Prostate gland (tissue), 2 donors: Measurements from ENCODE around the gene C10orf143. TPM values are rescaled to one million over a fixed set of nuclear protein-coding genes. Genes with fewer than 3 reads are reported as not detected.

Source experiments
- DNase-seq: peaks from one replicate; pipeline ENCODE4 v3.0.0-alpha.2; 2019; ENCODE audit warnings: low spot score
- H3K27ac ChIP-seq, 2 donors: fragments of 200-600 bp; sonication (generic); 2 replicates each; pipeline ENCODE4 v1.5.1; 2017 to 2019
- H3K27me3 ChIP-seq: fragments of 200-600 bp; sonication (generic); replicated peaks from 2 replicates; pipeline ENCODE4 v1.5.1; 2019; ENCODE audit not compliant: insufficient read depth
- H3K36me3 ChIP-seq, 2 donors: fragments of 200-600 bp; sonication (generic); 1 replicate in 1 of 2; 2 replicates in 1 of 2; pipeline versions ENCODE4 v1.5.1 to v1.8.1; 2017 to 2019
- H3K4me1 ChIP-seq: fragments of 200-600 bp; sonication (generic); replicated peaks from 2 replicates; pipeline ENCODE4 v1.5.1; 2019
- H3K4me3 ChIP-seq, 2 donors: fragments of 200-600 bp; sonication (generic); 2 replicates each; pipeline ENCODE4 v1.5.1; 2017 to 2019
- H3K9me3 ChIP-seq: fragments of 200-600 bp; sonication (generic); 2 replicates; pipeline ENCODE4 v1.5.1; 2017
- POLR2A ChIP-seq: fragments of 450-650 bp; IDR thresholded peaks from one replicate; pipeline ENCODE4 v1.6.1; 2016; ENCODE audit warnings: antibody characterized with exemption, mild to moderate bottlenecking
- POLR2AphosphoS5 ChIP-seq: sonication (generic); formaldehyde crosslinking; IDR thresholded peaks from one replicate; pipeline ENCODE4 v1.6.1; 2017; ENCODE audit warnings: antibody characterized with exemption
- WGBS: methylation state at CpG from one replicate; pipeline ENCODE4 v1.1.5; 2018; 5-methylcytosine and 5-hydroxymethylcytosine counted together
- intact Hi-C: fragments of 100-400 bp; cut with DNase I; formaldehyde crosslinking; loops from one replicate; pipeline ENCODE4 v1.14.2; 2022
- total RNA-seq, 2 donors: library from RNA; depleted of rRNA; stranded (reverse); fragments of >200 nt; gene quantifications; one replicate each; pipeline ENCODE4 v1.1.0, GENCODE V29; 2016
- TF ChIP-seq, protein P1 (sequence below), 4 experiments: fragments of 200-600 bp in 2 of 4; fragments of 450-650 bp in 2 of 4; sonication (generic) in 2 of 4; IDR thresholded peaks; 1 replicate in 3 of 4; 2 replicates in 1 of 4; pipeline ENCODE4 v1.5.1; 2016 to 2019; ENCODE audit warnings: antibody characterized with exemption in 4 of 4, mild to moderate bottlenecking in 2 of 4, moderate library complexity in 2 of 4

C10orf143 gene
- total RNA-seq, 2 donors from 2014 or later, result 5.1 to 5.6 TPM

DNA sequence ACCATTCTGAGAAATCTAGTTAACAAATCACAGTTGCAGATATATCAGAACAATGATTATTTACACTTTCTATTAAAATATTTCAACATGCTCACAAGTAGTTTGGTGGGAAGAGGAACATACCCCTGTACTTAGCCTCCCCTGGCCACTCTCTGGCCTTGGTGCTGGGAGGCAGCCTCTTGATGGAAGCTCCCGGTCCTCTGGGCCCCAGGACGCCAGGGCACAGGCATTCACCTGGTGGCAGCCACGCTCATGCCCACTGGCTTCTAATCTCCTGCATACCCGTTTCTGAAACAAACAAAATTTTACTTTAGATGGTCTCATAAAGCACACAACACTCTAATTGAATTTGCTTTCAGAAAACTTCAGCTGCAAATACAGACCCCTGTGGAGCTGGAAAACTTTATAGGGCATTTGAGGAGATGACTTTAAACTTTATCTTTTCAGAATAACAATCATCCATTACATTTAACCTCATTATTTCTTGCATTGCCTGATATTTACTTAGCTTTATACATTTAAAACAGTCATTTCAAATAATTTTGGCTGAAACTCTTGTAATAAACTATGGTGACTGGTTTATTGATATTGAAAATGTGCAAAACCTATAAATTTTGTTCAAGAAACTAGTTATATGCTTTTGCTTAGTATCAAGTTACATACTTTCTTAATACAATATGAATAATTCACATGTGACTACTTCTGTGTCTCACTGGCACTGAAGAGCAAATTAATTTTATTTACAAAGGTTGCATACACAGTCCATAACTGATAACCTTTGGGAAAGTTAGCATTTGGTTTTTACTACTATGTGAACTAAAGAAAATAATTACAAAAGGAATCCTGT, 30.8 kb downstream of the C10orf143 start:
- TF ChIP-seq POLR2A, result no peak
- no peak for TF ChIP-seq POLR2AphosphoS5
- TF ChIP-seq, protein P1, sequence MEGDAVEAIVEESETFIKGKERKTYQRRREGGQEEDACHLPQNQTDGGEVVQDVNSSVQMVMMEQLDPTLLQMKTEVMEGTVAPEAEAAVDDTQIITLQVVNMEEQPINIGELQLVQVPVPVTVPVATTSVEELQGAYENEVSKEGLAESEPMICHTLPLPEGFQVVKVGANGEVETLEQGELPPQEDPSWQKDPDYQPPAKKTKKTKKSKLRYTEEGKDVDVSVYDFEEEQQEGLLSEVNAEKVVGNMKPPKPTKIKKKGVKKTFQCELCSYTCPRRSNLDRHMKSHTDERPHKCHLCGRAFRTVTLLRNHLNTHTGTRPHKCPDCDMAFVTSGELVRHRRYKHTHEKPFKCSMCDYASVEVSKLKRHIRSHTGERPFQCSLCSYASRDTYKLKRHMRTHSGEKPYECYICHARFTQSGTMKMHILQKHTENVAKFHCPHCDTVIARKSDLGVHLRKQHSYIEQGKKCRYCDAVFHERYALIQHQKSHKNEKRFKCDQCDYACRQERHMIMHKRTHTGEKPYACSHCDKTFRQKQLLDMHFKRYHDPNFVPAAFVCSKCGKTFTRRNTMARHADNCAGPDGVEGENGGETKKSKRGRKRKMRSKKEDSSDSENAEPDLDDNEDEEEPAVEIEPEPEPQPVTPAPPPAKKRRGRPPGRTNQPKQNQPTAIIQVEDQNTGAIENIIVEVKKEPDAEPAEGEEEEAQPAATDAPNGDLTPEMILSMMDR (IDR thresholded peaks at IDR 0.05), result no peak
- no peak overlapping the region for H3K27ac ChIP-seq
- 84% methylated on average over 4 of the region's 4 CpGs for WGBS

GRCh38 chr10:130078120-130078519, 32.5 kb downstream of the C10orf143 start:
- Histone ChIP-seq H3K9me3 (no peaks in the 10 kb centered on the region), H3K27ac (no peak overlapping the region), H3K4me3 (no peak overlapping the region), H3K4me1 (no peaks in the 10 kb centered on the region), H3K27me3 (no peaks in the 10 kb centered on the region), H3K36me3 (no peaks in the 10 kb centered on the region)
- TF ChIP-seq POLR2A, result no peak
- no peak for TF ChIP-seq POLR2AphosphoS5
- TF ChIP-seq, protein P1 (IDR thresholded peaks at IDR 0.05), result no peak
- intact Hi-C loops, result no loop called here
- WGBS, result 43% methylated on average over 3 of the region's 3 CpGs
- DNase-seq, result no peak

More for the DNA sequence above, 30.8 kb downstream of the C10orf143 start:
- Histone ChIP-seq H3K9me3 (no peaks in the 10 kb centered on the region), H3K27me3 (no peaks in the 10 kb centered on the region), H3K4me1 (no peaks in the 10 kb centered on the region), H3K4me3 (no peak overlapping the region), H3K36me3 (no peaks in the 10 kb centered on the region)
- no peak for DNase-seq
- intact Hi-C loops, result no loop called here

DNA sequence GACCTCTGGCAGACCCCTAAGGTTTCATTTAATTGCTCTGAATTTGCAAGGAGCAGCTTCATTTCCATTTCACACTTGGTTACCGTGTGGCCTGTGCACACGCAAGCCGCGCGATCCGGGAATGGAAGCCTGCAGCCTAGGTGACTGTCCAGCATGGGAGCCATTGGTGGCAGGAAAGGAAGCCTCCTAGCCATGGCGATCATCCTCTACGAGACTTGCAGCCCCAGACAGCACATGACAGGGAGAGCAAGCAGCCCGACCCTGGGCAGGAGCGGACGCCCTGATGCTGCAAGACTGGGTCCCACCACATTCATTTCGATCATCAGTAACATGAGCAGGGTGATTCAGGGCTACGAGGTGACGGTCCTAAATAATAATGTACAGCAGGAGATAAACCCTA, 33.9 kb downstream of the C10orf143 start:
- Histone ChIP-seq H3K9me3 (no peaks in the 10 kb centered on the region), H3K4me1 (no peaks in the 10 kb centered on the region), H3K27me3 (no peaks in the 10 kb centered on the region), H3K36me3 (no peaks in the 10 kb centered on the region), H3K4me3 (no peak overlapping the region), H3K27ac (no peak overlapping the region)
- WGBS, result 97% methylated on average over 14 of the region's 14 CpGs
- intact Hi-C loops, result no loop called here
- no peak for DNase-seq
- TF ChIP-seq POLR2AphosphoS5 (no peak), POLR2A (no peak)
- TF ChIP-seq, protein P1 (IDR thresholded peaks at IDR 0.05), result no peak

- no peak for DNase-seq
- Histone ChIP-seq H3K4me3 (no peak overlapping the region), H3K27me3 (no peaks in the 10 kb centered on the region), H3K36me3 (no peaks in the 10 kb centered on the region), H3K4me1 (no peaks in the 10 kb centered on the region), H3K9me3 (no peaks in the 10 kb centered on the region), H3K27ac (no peak overlapping the region)
- WGBS, result 54% methylated on average over 1 of the region's 1 CpG
- intact Hi-C loops, result no loop called here
- TF ChIP-seq POLR2A (no peak), POLR2AphosphoS5 (no peak)
- TF ChIP-seq, protein P1 (IDR thresholded peaks at IDR 0.05), result no peak
Observed at GRCh38 chr10:130074639-130075038, 36.0 kb downstream of the C10orf143 start.

DNA sequence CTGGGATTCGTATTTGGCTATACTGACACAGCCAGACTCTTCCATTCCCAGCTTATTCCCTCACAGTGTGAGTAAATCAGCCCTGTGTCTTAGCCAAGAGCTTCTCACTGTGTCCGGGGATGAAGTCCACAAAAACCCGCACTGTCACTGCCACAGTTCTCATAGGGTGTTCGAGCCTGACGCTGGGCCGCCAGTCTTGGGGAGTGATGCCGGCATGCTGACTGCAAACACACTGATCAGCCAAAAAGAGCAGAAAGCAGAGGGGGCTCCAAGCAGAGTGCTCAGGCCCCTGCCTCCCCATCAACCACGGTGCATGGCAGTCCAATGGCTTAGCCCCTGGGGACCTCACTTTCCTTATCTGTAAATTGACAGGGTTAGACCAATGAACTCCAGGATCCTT, 36.7 kb downstream of the C10orf143 start:
- H3K9me3 ChIP-seq, result no peaks in the 10 kb centered on the region
- H3K4me3 ChIP-seq, result no peak overlapping the region
- intact Hi-C loops, result no loop called here
- H3K4me1 ChIP-seq, result no peaks in the 10 kb centered on the region
- H3K36me3 ChIP-seq, result no peaks in the 10 kb centered on the region
- no peak for TF ChIP-seq POLR2A
- TF ChIP-seq, protein P1 (IDR thresholded peaks at IDR 0.05), result no peak
- TF ChIP-seq POLR2AphosphoS5, result no peak
- no peak for DNase-seq
- no peak overlapping the region for H3K27ac ChIP-seq
- no peaks in the 10 kb centered on the region for H3K27me3 ChIP-seq
- 97% methylated on average over 8 of the region's 8 CpGs for WGBS
